ENCODE results near the gene PDE6B. TPM values are rescaled to one million over a fixed set of nuclear protein-coding genes. Genes with fewer than 3 reads are reported as not detected.

Gene PDE6B
- total RNA-seq, 1 experiment from 2014 or later: not detected

GRCh38 chr4:592825-593520 lies 32.4 kb upstream of the PDE6B start:
- ATAC-seq (no peak), DNase-seq (no peak)
- Histone ChIP-seq H4K20me1 (ENCODE audit: low read length) (no peaks in the 10 kb centered on the region), H3K9ac (ENCODE audit: low read length) (no peak overlapping the region), H3K4me2 (ENCODE audit: low read length) (no peak overlapping the region), H2AFZ (ENCODE audit: low read length) (no peak overlapping the region), H3K36me3 (ENCODE audit: low read depth, low read length) (no peaks in the 10 kb centered on the region), H3K4me3 (ENCODE audit: low read length) (no peak overlapping the region), H3K27ac (ENCODE audit: low read length) (no peak overlapping the region), H3K27me3 (ENCODE audit: low read length) (peaks cover 20% of the 10 kb centered on the region; the same call in 1 of the 2 replicates), H3K79me2 (ENCODE audit: low read length) (no peaks in the 10 kb centered on the region), H3K9me3 (ENCODE audit: low read length) (no peaks in the 10 kb centered on the region), H3K4me1 (ENCODE audit: insufficient read depth, low read length) (no peaks in the 10 kb centered on the region), H3K9me2 (replicated peaks; ENCODE audit: low read length) (no peaks in the 10 kb centered on the region), H3F3A (ENCODE audit: low read length, unreplicated experiment) (no peaks in the 10 kb centered on the region)
- no TSS peak for BruUV-seq (replicated peaks)
- CTCF ChIA-PET: no interaction called here
- TF ChIP-seq EZH2 (IDR thresholded peaks at IDR 0.05; ENCODE audit: low read length, unreplicated experiment) (no peak), CTCF (conservative IDR thresholded peaks at IDR 0.05; ENCODE audit: low read depth, low read length) (no peak), EZH2phosphoT487 (IDR thresholded peaks at IDR 0.05; ENCODE audit: borderline replicate concordance, low read length) (no peak)
- POLR2A ChIA-PET (ENCODE audit: unreplicated experiment): no interaction called here
- intact Hi-C loops (cut with micrococcal nuclease): no loop called here

- Histone ChIP-seq H4K20me1 (ENCODE audit: low read length) (no peaks in the 10 kb centered on the region), H3K9ac (ENCODE audit: low read length) (no peak overlapping the region), H3K9me2 (replicated peaks; ENCODE audit: low read length) (no peaks in the 10 kb centered on the region), H3K36me3 (ENCODE audit: low read depth, low read length) (no peaks in the 10 kb centered on the region), H3K4me3 (ENCODE audit: low read length) (no peak overlapping the region), H3F3A (ENCODE audit: low read length, unreplicated experiment) (no peaks in the 10 kb centered on the region), H3K4me1 (ENCODE audit: insufficient read depth, low read length) (no peaks in the 10 kb centered on the region), H3K4me2 (ENCODE audit: low read length) (no peak overlapping the region), H3K27me3 (ENCODE audit: low read length) (0 out of 2 replicates have a peak, but pooled peaks cover 14% of the 10 kb centered on the region), H3K9me3 (ENCODE audit: low read length) (no peaks in the 10 kb centered on the region), H2AFZ (ENCODE audit: low read length) (no peak overlapping the region), H3K79me2 (ENCODE audit: low read length) (no peaks in the 10 kb centered on the region), H3K27ac (ENCODE audit: low read length) (no peak overlapping the region)
- no peak for DNase-seq
- ATAC-seq: no peak
- CTCF ChIA-PET: no interaction called here
- intact Hi-C loops (cut with micrococcal nuclease): no loop called here
- BruUV-seq (replicated peaks): no TSS peak
- POLR2A ChIA-PET (ENCODE audit: unreplicated experiment): no interaction called here
- TF ChIP-seq CTCF (conservative IDR thresholded peaks at IDR 0.05; ENCODE audit: low read depth, low read length) (no peak), EZH2 (IDR thresholded peaks at IDR 0.05; ENCODE audit: low read length, unreplicated experiment) (no peak), EZH2phosphoT487 (IDR thresholded peaks at IDR 0.05; ENCODE audit: borderline replicate concordance, low read length) (no peak)
These were observed 26.4 kb upstream of the PDE6B start for GRCh38 chr4:598925-599324.

- Histone ChIP-seq H3K9me3 (ENCODE audit: low read length) (no peaks in the 10 kb centered on the region), H3K4me1 (ENCODE audit: insufficient read depth, low read length) (no peaks in the 10 kb centered on the region), H3K79me2 (ENCODE audit: low read length) (no peaks in the 10 kb centered on the region), H3K36me3 (ENCODE audit: low read depth, low read length) (no peaks in the 10 kb centered on the region), H3F3A (ENCODE audit: low read length, unreplicated experiment) (no peaks in the 10 kb centered on the region), H3K4me2 (ENCODE audit: low read length) (no peak overlapping the region), H3K4me3 (ENCODE audit: low read length) (no peak overlapping the region), H3K27me3 (ENCODE audit: low read length) (0 out of 2 replicates have a peak, but pooled peaks cover 7% of the 10 kb centered on the region), H3K9me2 (replicated peaks; ENCODE audit: low read length) (no peaks in the 10 kb centered on the region), H2AFZ (ENCODE audit: low read length) (no peak overlapping the region), H3K27ac (ENCODE audit: low read length) (no peak overlapping the region), H4K20me1 (ENCODE audit: low read length) (no peaks in the 10 kb centered on the region), H3K9ac (ENCODE audit: low read length) (no peak overlapping the region)
- DNase-seq (no peak), ATAC-seq (no peak)
- ChIA-PET POLR2A (ENCODE audit: unreplicated experiment) (no interaction called here), CTCF (no interaction called here)
- BruUV-seq (replicated peaks): no TSS peak
- intact Hi-C loops (cut with micrococcal nuclease): no loop called here
- TF ChIP-seq EZH2phosphoT487 (IDR thresholded peaks at IDR 0.05; ENCODE audit: borderline replicate concordance, low read length): no peak
These were observed 25.2 kb upstream of the PDE6B start for GRCh38 chr4:600166-600565.

All from PC-3 (cell line).